Measurements from ENCODE around the gene NEMP2. TPM values are rescaled to one million over a fixed set of nuclear protein-coding genes. Genes with fewer than 3 reads are reported as not detected.

Gene NEMP2
- total and polyA plus RNA-seq, 2 of the 8 experiments (the other 6 are each of a cell fraction or from before 2014, with no cell fraction given): 3.1 to 5.3 TPM

- Histone ChIP-seq H3K56ac (replicated peaks; ENCODE audit: insufficient read length, low read depth, low read length) (no peak overlapping the region), H3K14ac (ENCODE audit: insufficient read length) (no peak overlapping the region), H3K4me1 (replicated peaks in 1 of 4; ENCODE audit: control insufficient read depth in 3 of 4, insufficient read depth in 4 of 4, low read length in 3 of 4) (no peaks in the 10 kb centered on the region), H2BK15ac (ENCODE audit: low read length) (no peak overlapping the region), H4K5ac (ENCODE audit: insufficient read length, low read depth, low read length) (no peak overlapping the region), H4K91ac (replicated peaks; ENCODE audit: insufficient read length, low read length) (no peak overlapping the region), H3K23me2 (ENCODE audit: low read depth, low read length) (no peaks in the 10 kb centered on the region; the same call in 1 of the 2 replicates), H4K8ac (ENCODE audit: extremely low read depth, insufficient read depth, low read length) (no peak overlapping the region), H3K9ac (replicated peaks in 1 of 4; ENCODE audit: extremely low read depth in 1 of 4, low read depth in 3 of 4, low read length in 3 of 4) (no peak overlapping the region), H3K27ac (ENCODE audit: low read depth, low read length) (no peak overlapping the region), H3K36me3 (ENCODE audit: control insufficient read depth in 2 of 4, insufficient read depth in 4 of 4, low read length in 3 of 4) (no peaks in the 10 kb centered on the region; a peak in 1 of 8 replicates), H2AFZ (ENCODE audit: low read length) (no peak overlapping the region), H3K4me2 (ENCODE audit: insufficient read depth in 1 of 2, low read depth in 2 of 2, low read length in 2 of 2) (no peak overlapping the region), H3K4ac (replicated peaks; ENCODE audit: insufficient read length, low read depth, low read length) (no peak overlapping the region), H2BK20ac (ENCODE audit: low read length) (no peak overlapping the region), H3K23ac (ENCODE audit: insufficient read length) (no peak overlapping the region), H2BK5ac (ENCODE audit: low read depth, low read length) (no peak overlapping the region), H3K18ac (ENCODE audit: extremely low read depth, low read length) (no peak overlapping the region), H3K79me2 (ENCODE audit: control insufficient read depth in 1 of 2, insufficient read depth in 2 of 2, low read length in 2 of 2) (no peaks in the 10 kb centered on the region), H2BK120ac (replicated peaks; ENCODE audit: low read depth, low read length) (no peak overlapping the region), H3K4me3 (ENCODE audit: extremely low read depth in 1 of 4, insufficient read depth in 2 of 4, low read depth in 3 of 4, low read length in 4 of 4) (no peak overlapping the region), H3K27me3 (replicated peaks in 1 of 4; ENCODE audit: control insufficient read depth in 3 of 4, extremely low read depth in 1 of 4, insufficient read depth in 3 of 4, low read length in 3 of 4) (no peaks in the 10 kb centered on the region), H2BK12ac (ENCODE audit: low read depth, low read length) (no peak overlapping the region), H2AK5ac (ENCODE audit: low read depth, low read length) (no peak overlapping the region), H3K9me3 (ENCODE audit: insufficient read depth in 2 of 2, low read depth in 1 of 2, low read length in 1 of 2) (peaks cover 0 to 4% of the 10 kb centered on the region in 2 experiments; a peak in 1 of 4 replicates), H3K79me1 (ENCODE audit: low read depth, low read length) (no peaks in the 10 kb centered on the region), H4K20me1 (replicated peaks in 1 of 2; ENCODE audit: control insufficient read depth in 1 of 2, insufficient read depth in 2 of 2, low read length in 2 of 2) (no peaks in the 10 kb centered on the region)
- FAIRE-seq: no peak
- WGBS, 2 experiments (ENCODE audit: extremely low coverage in 1 of 2, insufficient coverage in 1 of 2, insufficient read length in 1 of 2, insufficient replicate concordance in 2 of 2, low coverage in 1 of 2, low lambda C conversion rate in 2 of 2, missing lambda C conversion rate in 1 of 2): 90% methylated on average over 6 of the region's 6 CpGs; no CpG with 5 or more reads in 1 of the 2 experiments
- ChIA-PET CTCF (ENCODE audit: partially characterized antibody) (interaction anchor here (0.7 to 1.4 kb wide), 2 partner anchors 15 to 230 kb away, joined by 3 to 6 read pairs; no protein-coding TSS in a partner anchor), POLR2A (ENCODE audit: partially characterized antibody) (no interaction called here)
- no peak for DNase-seq (ENCODE audit: low read depth in 1 of 2, low spot score in 2 of 2)
- no peak for TF ChIP-seq ATF2 (IDR thresholded peaks at IDR 0.05; ENCODE audit: low read length)
- no peak for TF ChIP-seq POLR2A (IDR thresholded peaks at IDR 0.05; ENCODE audit: control extremely low read depth in 1 of 2, low read depth in 2 of 2, low read length in 2 of 2)
- TF ChIP-seq SIX5 (IDR thresholded peaks at IDR 0.05; ENCODE audit: low read depth, low read length): no peak
- TF ChIP-seq POLR2AphosphoS5 (IDR thresholded peaks at IDR 0.05; ENCODE audit: low read depth, low read length): no peak
- TF ChIP-seq NANOG (IDR thresholded peaks at IDR 0.05; ENCODE audit: insufficient read depth, low read depth, low read length, poor library complexity, severe bottlenecking): no peak
- TF ChIP-seq KDM1A (IDR thresholded peaks at IDR 0.05; ENCODE audit: borderline replicate concordance, low read length): no peak
- no peak for TF ChIP-seq SUZ12 (IDR thresholded peaks at IDR 0.05; ENCODE audit: low read length)
- TF ChIP-seq TEAD4 (IDR thresholded peaks at IDR 0.05; ENCODE audit: low read depth, low read length): no peak
- TF ChIP-seq TAF7 (optimal IDR thresholded peaks at IDR 0.05; ENCODE audit: borderline replicate concordance, low read depth, low read length): no peak
- no peak for TF ChIP-seq TCF12 (IDR thresholded peaks at IDR 0.05; ENCODE audit: low read depth, low read length)
- TF ChIP-seq SRF (IDR thresholded peaks at IDR 0.05; ENCODE audit: low read depth, low read length): no peak
- TF ChIP-seq CEBPB (IDR thresholded peaks at IDR 0.05; ENCODE audit: low read depth, low read length): no peak
Measured at GRCh38 chr2:190582736-190583506, 48.4 kb upstream of the NEMP2 start.

Measured in H1 (cell line).